Measurements from ENCODE around the gene PIGQ.

PIGQ gene

GRCh38 chr16:535446-536405 lies 34.0 kb upstream of the PIGQ start:
- Histone ChIP-seq H3K4me3 (ENCODE audit: low read length in 2 of 2) (no peak overlapping the region), H3K4me1 (ENCODE audit: control insufficient read depth, insufficient read depth, low read length) (no peaks in the 10 kb centered on the region), H3K27me3 (ENCODE audit: control insufficient read depth in 1 of 2, insufficient read depth in 2 of 2, low read length in 2 of 2) (no peaks in the 10 kb centered on the region), H3K9ac (ENCODE audit: low read length in 2 of 2) (no peak overlapping the region), H3K27ac (ENCODE audit: low read length) (no peak overlapping the region), H3K9me3 (ENCODE audit: control insufficient read depth in 2 of 2, low read length in 2 of 2) (no peaks in the 10 kb centered on the region), H3K36me3 (ENCODE audit: control insufficient read depth in 2 of 2, insufficient read depth in 2 of 2, low read length in 2 of 2) (peaks cover 3 to 5% of the 10 kb centered on the region in 2 donors)

- no peak overlapping the region for H3K27ac ChIP-seq (ENCODE audit: low read length)
These were observed 33.0 kb upstream of the PIGQ start for GRCh38 chr16:536746-537145.

GRCh38 chr16:537415-538335 lies 32.1 kb upstream of the PIGQ start:
- no peak overlapping the region for H3K4me3 ChIP-seq (ENCODE audit: low read length in 2 of 2)
- H3K4me1 ChIP-seq (ENCODE audit: control insufficient read depth, insufficient read depth, low read length) = no peaks in the 10 kb centered on the region
- no peak overlapping the region for H3K9ac ChIP-seq (ENCODE audit: low read length in 2 of 2)
- no peak overlapping the region for H3K27ac ChIP-seq (ENCODE audit: low read length)
- H3K9me3 ChIP-seq (ENCODE audit: control insufficient read depth in 2 of 2, low read length in 2 of 2) = no peaks in the 10 kb centered on the region
- H3K36me3 ChIP-seq (ENCODE audit: control insufficient read depth in 2 of 2, insufficient read depth in 2 of 2, low read length in 2 of 2) = peaks cover 3 to 5% of the 10 kb centered on the region in 2 donors
- no peaks in the 10 kb centered on the region for H3K27me3 ChIP-seq (ENCODE audit: control insufficient read depth in 1 of 2, insufficient read depth in 2 of 2, low read length in 2 of 2)

More at GRCh38 chr16:536746-537145, 33.0 kb upstream of the PIGQ start:
- no peak overlapping the region for H3K9ac ChIP-seq (ENCODE audit: low read length in 2 of 2)
- no peak overlapping the region for H3K4me3 ChIP-seq (ENCODE audit: low read length in 2 of 2)
- no peaks in the 10 kb centered on the region for H3K27me3 ChIP-seq (ENCODE audit: control insufficient read depth in 1 of 2, insufficient read depth in 2 of 2, low read length in 2 of 2)
- no peaks in the 10 kb centered on the region for H3K9me3 ChIP-seq (ENCODE audit: control insufficient read depth in 2 of 2, low read length in 2 of 2)
- no peaks in the 10 kb centered on the region for H3K4me1 ChIP-seq (ENCODE audit: control insufficient read depth, insufficient read depth, low read length)
- peaks cover 3 to 5% of the 10 kb centered on the region in 2 donors for H3K36me3 ChIP-seq (ENCODE audit: control insufficient read depth in 2 of 2, insufficient read depth in 2 of 2, low read length in 2 of 2)

GRCh38 chr16:539901-540530 lies 29.8 kb upstream of the PIGQ start:
- no peak overlapping the region for H3K9ac ChIP-seq (ENCODE audit: low read length in 2 of 2)
- H3K36me3 ChIP-seq (ENCODE audit: control insufficient read depth in 2 of 2, insufficient read depth in 2 of 2, low read length in 2 of 2) = peaks cover 3 to 5% of the 10 kb centered on the region in 2 donors
- H3K9me3 ChIP-seq (ENCODE audit: control insufficient read depth in 2 of 2, low read length in 2 of 2) = no peaks in the 10 kb centered on the region
- no peaks in the 10 kb centered on the region for H3K27me3 ChIP-seq (ENCODE audit: control insufficient read depth in 1 of 2, insufficient read depth in 2 of 2, low read length in 2 of 2)
- H3K4me3 ChIP-seq (ENCODE audit: low read length in 2 of 2) = no peak overlapping the region
- no peaks in the 10 kb centered on the region for H3K4me1 ChIP-seq (ENCODE audit: control insufficient read depth, insufficient read depth, low read length)
- H3K27ac ChIP-seq (ENCODE audit: low read length) = no peak overlapping the region

GRCh38 chr16:540645-541340 lies 29.0 kb upstream of the PIGQ start:
- peaks cover 3 to 5% of the 10 kb centered on the region in 2 donors for H3K36me3 ChIP-seq (ENCODE audit: control insufficient read depth in 2 of 2, insufficient read depth in 2 of 2, low read length in 2 of 2)
- no peak overlapping the region for H3K9ac ChIP-seq (ENCODE audit: low read length in 2 of 2)

GRCh38 chr16:543301-544164 lies 26.2 kb upstream of the PIGQ start:
- no peaks in the 10 kb centered on the region for H3K27me3 ChIP-seq (ENCODE audit: control insufficient read depth in 1 of 2, insufficient read depth in 2 of 2, low read length in 2 of 2)
- no peak overlapping the region for H3K9ac ChIP-seq (ENCODE audit: low read length in 2 of 2)
- no peak overlapping the region for H3K4me3 ChIP-seq (ENCODE audit: low read length in 2 of 2)
- no peaks in the 10 kb centered on the region for H3K4me1 ChIP-seq (ENCODE audit: control insufficient read depth, insufficient read depth, low read length)
- peaks cover 0 to 2% of the 10 kb centered on the region in 2 donors for H3K36me3 ChIP-seq (ENCODE audit: control insufficient read depth in 2 of 2, insufficient read depth in 2 of 2, low read length in 2 of 2)
- H3K9me3 ChIP-seq (ENCODE audit: control insufficient read depth in 2 of 2, low read length in 2 of 2) = no peaks in the 10 kb centered on the region
- H3K27ac ChIP-seq (ENCODE audit: low read length) = no peak overlapping the region

More at GRCh38 chr16:540645-541340, 29.0 kb upstream of the PIGQ start:
- Histone ChIP-seq H3K4me3 (ENCODE audit: low read length in 2 of 2) (no peak overlapping the region), H3K4me1 (ENCODE audit: control insufficient read depth, insufficient read depth, low read length) (no peaks in the 10 kb centered on the region), H3K9me3 (ENCODE audit: control insufficient read depth in 2 of 2, low read length in 2 of 2) (no peaks in the 10 kb centered on the region), H3K27me3 (ENCODE audit: control insufficient read depth in 1 of 2, insufficient read depth in 2 of 2, low read length in 2 of 2) (no peaks in the 10 kb centered on the region), H3K27ac (ENCODE audit: low read length) (no peak overlapping the region)

GRCh38 chr16:544517-544916 lies 25.3 kb upstream of the PIGQ start:
- no peak overlapping the region for H3K4me3 ChIP-seq (ENCODE audit: low read length in 2 of 2)
- H3K27me3 ChIP-seq (ENCODE audit: control insufficient read depth in 1 of 2, insufficient read depth in 2 of 2, low read length in 2 of 2) = no peaks in the 10 kb centered on the region
- H3K27ac ChIP-seq (ENCODE audit: low read length) = no peak overlapping the region
- no peak overlapping the region for H3K9ac ChIP-seq (ENCODE audit: low read length in 2 of 2)
- H3K36me3 ChIP-seq (ENCODE audit: control insufficient read depth in 2 of 2, insufficient read depth in 2 of 2, low read length in 2 of 2) = peaks cover 0 to 2% of the 10 kb centered on the region in 2 donors
- H3K4me1 ChIP-seq (ENCODE audit: control insufficient read depth, insufficient read depth, low read length) = no peaks in the 10 kb centered on the region
- no peaks in the 10 kb centered on the region for H3K9me3 ChIP-seq (ENCODE audit: control insufficient read depth in 2 of 2, low read length in 2 of 2)

GRCh38 chr16:546909-547770 lies 22.6 kb upstream of the PIGQ start:
- H3K4me3 ChIP-seq (ENCODE audit: low read length in 2 of 2) = no peak overlapping the region
- no peak overlapping the region for H3K27ac ChIP-seq (ENCODE audit: low read length)
- no peak overlapping the region for H3K9ac ChIP-seq (ENCODE audit: low read length in 2 of 2)
- no peaks in the 10 kb centered on the region for H3K4me1 ChIP-seq (ENCODE audit: control insufficient read depth, insufficient read depth, low read length)
- no peaks in the 10 kb centered on the region for H3K27me3 ChIP-seq (ENCODE audit: control insufficient read depth in 1 of 2, insufficient read depth in 2 of 2, low read length in 2 of 2)
- peaks cover 0 to 5% of the 10 kb centered on the region in 2 donors for H3K36me3 ChIP-seq (ENCODE audit: control insufficient read depth in 2 of 2, insufficient read depth in 2 of 2, low read length in 2 of 2)
- no peaks in the 10 kb centered on the region for H3K9me3 ChIP-seq (ENCODE audit: control insufficient read depth in 2 of 2, low read length in 2 of 2)

- H3K4me1 ChIP-seq (ENCODE audit: control insufficient read depth, insufficient read depth, low read length) = no peaks in the 10 kb centered on the region
- H3K9ac ChIP-seq (ENCODE audit: low read length in 2 of 2) = no peak overlapping the region
- H3K4me3 ChIP-seq (ENCODE audit: low read length in 2 of 2) = no peak overlapping the region
- peaks cover 0 to 5% of the 10 kb centered on the region in 2 donors for H3K36me3 ChIP-seq (ENCODE audit: control insufficient read depth in 2 of 2, insufficient read depth in 2 of 2, low read length in 2 of 2)
- no peaks in the 10 kb centered on the region for H3K27me3 ChIP-seq (ENCODE audit: control insufficient read depth in 1 of 2, insufficient read depth in 2 of 2, low read length in 2 of 2)
- H3K27ac ChIP-seq (ENCODE audit: low read length) = no peak overlapping the region
- H3K9me3 ChIP-seq (ENCODE audit: control insufficient read depth in 2 of 2, low read length in 2 of 2) = no peaks in the 10 kb centered on the region
These were observed 21.2 kb upstream of the PIGQ start for GRCh38 chr16:548586-548985.

Measured in stomach smooth muscle (tissue), 2 donors.